Endothelial cell of umbilical vein (primary cell): Measurements from ENCODE around the gene SLC39A12. TPM values are rescaled to one million over a fixed set of nuclear protein-coding genes. Genes with fewer than 3 reads are reported as not detected.

ENCODE experiments used
- BruUV-seq: library from RNA; stranded (reverse); fragments of 400-500 nt; replicated peaks from 2 replicates; lab custom pipeline; 2021; lab: Mats Ljungman, UMichigan
- CTCF ChIA-PET: fragments of 300-600, 350-600 bp; sonication (Branson Sonifier 250); formaldehyde crosslinking; loops from one replicate; lab custom pipeline; 2021; ENCODE audit warnings: antibody characterized with exemption, inconsistent platforms; lab: Charles Lee
- POLR2A ChIA-PET: fragments of 300-600, 350-600 bp; sonication (Branson Sonifier 250); formaldehyde crosslinking; loops from one replicate; lab custom pipeline; 2021; ENCODE audit warnings: antibody characterized with exemption, inconsistent platforms; lab: Charles Lee
- DNase-seq: peaks from one replicate; pipeline ENCODE4 v3.0.0-alpha.2; 2011; ENCODE audit warnings: low read depth, low spot score
- FAIRE-seq: peaks from 2 replicates; lab custom pipeline; 2011; peaks lifted over from hg19 to GRCh38; lab: Jason Lieb, UNC
- H2AFZ ChIP-seq: 2 replicates; pipeline ENCODE4 v1.6.0; 2012; ENCODE audit warnings: low read depth, low read length, control low read depth, inconsistent platforms
- H3K27ac ChIP-seq: 2 replicates; pipeline ENCODE4 v1.5.1; 2011; ENCODE audit warnings: low read depth, mild to moderate bottlenecking, control low read depth, low read length, moderate library complexity; ENCODE audit not compliant: insufficient read depth
- H3K27me3 ChIP-seq, 2 experiments: 2 replicates each; pipeline versions ENCODE4 v1.6.0 to v1.6.1; 2011; ENCODE audit warnings: low read length in 2 of 2, mixed read lengths in 1 of 2; ENCODE audit not compliant: control insufficient read depth in 2 of 2, insufficient read depth in 2 of 2
- H3K36me3 ChIP-seq, 2 experiments: 2 replicates in 1 of 2; 3 replicates in 1 of 2; pipeline ENCODE4 v1.5.1; 2011; ENCODE audit warnings: low read length in 2 of 2, mild to moderate bottlenecking in 1 of 2, moderate library complexity in 1 of 2; ENCODE audit not compliant: control insufficient read depth in 2 of 2, insufficient read depth in 2 of 2; ENCODE audit errors: extremely low read depth in 1 of 2
- H3K4me1 ChIP-seq: 3 replicates; pipeline ENCODE4 v1.5.1; 2011; ENCODE audit warnings: mild to moderate bottlenecking, low read length; ENCODE audit not compliant: control insufficient read depth, insufficient read depth; ENCODE audit errors: extremely low read depth
- H3K4me2 ChIP-seq: 2 replicates; pipeline ENCODE4 v1.6.1; 2011; ENCODE audit warnings: low read length, control low read depth, mixed read lengths; ENCODE audit not compliant: insufficient read depth
- H3K4me3 ChIP-seq, 3 experiments: fragments of 200-600 bp in 1 of 3; sonication (generic), shearing (Covaris generic) in 1 of 3; replicated peaks in 1 of 3; 2 replicates each; pipeline ENCODE4 v1.5.1; 2011 to 2016; ENCODE audit warnings: control low read depth in 3 of 3, low read length in 3 of 3, mild to moderate bottlenecking in 2 of 3, inconsistent platforms in 1 of 3, low read depth in 1 of 3, moderate library complexity in 1 of 3; ENCODE audit not compliant: insufficient read depth in 1 of 3
- H3K79me2 ChIP-seq: 2 replicates; pipeline ENCODE4 v1.6.0; 2012; ENCODE audit warnings: low read length, inconsistent platforms; ENCODE audit not compliant: control insufficient read depth, insufficient read depth
- H3K9ac ChIP-seq: replicated peaks from 2 replicates; pipeline ENCODE3; 2011; ENCODE audit warnings: low read length, control low read depth; ENCODE audit not compliant: insufficient read depth; ENCODE audit errors: extremely low read depth
- H3K9me1 ChIP-seq: replicated peaks from 3 replicates; pipeline ENCODE4 v1.6.0; 2011; ENCODE audit warnings: mild to moderate bottlenecking, low read length; ENCODE audit not compliant: control insufficient read depth, insufficient read depth; ENCODE audit errors: extremely low read depth
- H3K9me3 ChIP-seq: replicated peaks from 2 replicates; pipeline ENCODE4 v1.5.1; 2012; ENCODE audit warnings: low read length, inconsistent platforms; ENCODE audit not compliant: control insufficient read depth, insufficient read depth
- H4K20me1 ChIP-seq: replicated peaks from 2 replicates; pipeline ENCODE3; 2011; ENCODE audit warnings: mild to moderate bottlenecking, low read length; ENCODE audit not compliant: control insufficient read depth, insufficient read depth; ENCODE audit errors: extremely low read depth
- CTCF ChIP-seq, 2 donors: IDR thresholded peaks; 1 replicate in 1 of 2; 2 replicates in 1 of 2; pipeline ENCODE4 v1.5.1; 2011; ENCODE audit warnings: low read length in 2 of 2, mild to moderate bottlenecking in 2 of 2, moderate library complexity in 2 of 2, control low read depth in 1 of 2, inconsistent platforms in 1 of 2, low read depth in 1 of 2; ENCODE audit not compliant: insufficient read depth in 1 of 2; ENCODE audit errors: extremely low read depth in 1 of 2
- EZH2 ChIP-seq: IDR thresholded peaks from 2 replicates; pipeline ENCODE4 v1.6.1; 2012; ENCODE audit warnings: borderline replicate concordance, low read depth, mild to moderate bottlenecking, moderate library complexity, low read length, inconsistent platforms; ENCODE audit not compliant: severe bottlenecking
- FOS ChIP-seq: IDR thresholded peaks from 2 replicates; pipeline ENCODE4 v1.6.1; 2011; ENCODE audit warnings: mild to moderate bottlenecking, low read length, moderate library complexity, borderline replicate concordance; ENCODE audit not compliant: insufficient read depth
- GATA2 ChIP-seq: IDR thresholded peaks from 2 replicates; pipeline ENCODE4 v1.7.0; 2011; ENCODE audit warnings: low read depth, mild to moderate bottlenecking, moderate library complexity, mixed read lengths, low read length; ENCODE audit not compliant: insufficient read length, insufficient read depth
- JUN ChIP-seq: IDR thresholded peaks from 2 replicates; pipeline ENCODE4 v1.6.1; 2011; ENCODE audit warnings: borderline replicate concordance, low read depth; ENCODE audit not compliant: insufficient read length, insufficient read depth
- MYC ChIP-seq: IDR thresholded peaks from one replicate; pipeline ENCODE4 v1.6.1; 2011; ENCODE audit warnings: mild to moderate bottlenecking, low read depth, low read length
- POLR2A ChIP-seq: IDR thresholded peaks from 2 replicates; pipeline ENCODE4 v1.6.1; 2012; ENCODE audit warnings: low read depth, mild to moderate bottlenecking, control low read depth, low read length
- POLR2AphosphoS5 ChIP-seq: IDR thresholded peaks from 2 replicates; pipeline ENCODE4 v1.6.1; 2012; ENCODE audit warnings: low read depth, mild to moderate bottlenecking, control low read depth, low read length, moderate library complexity; ENCODE audit not compliant: insufficient read depth
- dilution Hi-C: fragments of 300-500 bp; cut with MboI; formaldehyde crosslinking; loops from one replicate; pipeline ENCODE4 v1.15.0; 2019; ENCODE audit warnings: low sequenced_read_pairs; ENCODE audit not compliant: extremely low pct_ligation_motif_present
- intact Hi-C: fragments of 100-400 bp; cut with micrococcal nuclease; formaldehyde crosslinking; loops from one replicate; pipeline ENCODE4 v1.10.0; 2022
- polyA plus RNA-seq, 4 experiments: library from polyadenylated mRNA; depleted of rRNA in 3 of 4; stranded (reverse) in 3 of 4; unstranded in 1 of 4; fragments of >200 nt; gene quantifications; 2 replicates each; pipeline versions ENCODE4 v1.2.1 to v1.2.3, GENCODE V29; 2011 to 2012; ENCODE audit warnings: missing spikeins in 1 of 4
- total RNA-seq: library from RNA; stranded (reverse); gene quantifications from 2 replicates; pipeline ENCODE4 v1.2.3, GENCODE V29; 2021
- TF ChIP-seq, protein P1 (sequence below): IDR thresholded peaks from 2 replicates; pipeline ENCODE4 v1.6.1; 2011; ENCODE audit not compliant: insufficient read depth, insufficient read length

Gene SLC39A12
- total and polyA plus RNA-seq, 2 donors (not counting 3 experiments of a cell fraction or from before 2014, with no cell fraction given): not detected

- no peak overlapping the region for H3K9ac ChIP-seq
Observed at GRCh38 chr10:17974505-17974904, 22.8 kb downstream of the SLC39A12 start.

DNA sequence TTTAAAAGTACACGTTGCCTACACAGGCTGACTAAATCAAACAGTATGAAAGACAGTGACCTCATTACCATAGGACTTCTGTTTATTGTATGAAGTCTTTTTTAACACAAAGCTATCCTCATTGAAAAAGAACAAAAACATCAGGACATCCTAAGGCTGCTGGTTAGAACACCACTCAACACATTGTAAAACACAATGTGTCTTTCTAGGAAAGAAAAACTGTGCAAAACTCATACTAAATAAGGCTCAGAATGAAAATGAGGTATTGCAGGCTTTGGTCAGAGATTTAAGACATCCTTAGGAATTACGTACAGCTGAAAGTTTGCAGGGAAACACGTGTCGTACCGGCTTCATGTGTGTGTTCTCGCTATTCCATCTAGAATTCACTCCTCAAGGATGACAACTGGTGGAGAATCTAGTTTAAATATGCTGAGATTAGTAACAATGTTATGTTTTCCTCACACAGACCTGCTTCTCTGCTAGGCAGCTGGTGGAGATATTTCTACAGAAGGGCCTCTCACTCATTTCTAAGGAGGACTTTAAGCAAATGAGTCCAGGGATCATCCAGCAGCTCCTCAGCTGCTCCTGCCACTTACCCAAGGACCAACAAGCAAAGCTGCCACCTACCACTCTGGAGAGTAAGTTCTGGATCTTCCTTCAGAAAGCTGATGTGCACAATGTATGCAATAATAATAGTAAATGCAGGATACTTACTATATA lies 29.3 kb downstream of the SLC39A12 start:
- FAIRE-seq: no peak

More at GRCh38 chr10:17974505-17974904, 22.8 kb downstream of the SLC39A12 start:
- Histone ChIP-seq H3K4me2 (no peak overlapping the region), H3K9me3 (no peaks in the 10 kb centered on the region), H3K4me1 (no peaks in the 10 kb centered on the region), H3K79me2 (no peaks in the 10 kb centered on the region), H3K4me3 (no peak overlapping the region), H3K9me1 (no peaks in the 10 kb centered on the region), H3K36me3 (no peaks in the 10 kb centered on the region), H4K20me1 (no peaks in the 10 kb centered on the region), H3K27ac (no peak overlapping the region), H3K27me3 (no peaks in the 10 kb centered on the region), H2AFZ (no peak overlapping the region)
- BruUV-seq: no TSS peak
- no peak for DNase-seq
- FAIRE-seq: no peak
- TF ChIP-seq POLR2AphosphoS5: no peak
- TF ChIP-seq EZH2: no peak
- intact Hi-C loops: no loop called here
- ChIA-PET POLR2A (no interaction called here), CTCF (no interaction called here)
- dilution Hi-C loops: no loop called here

More for the DNA sequence above, 29.3 kb downstream of the SLC39A12 start:
- dilution Hi-C loops: no loop called here
- intact Hi-C loops: no loop called here
- Histone ChIP-seq H3K79me2 (no peaks in the 10 kb centered on the region), H3K9me3 (no peaks in the 10 kb centered on the region), H3K27me3 (no peaks in the 10 kb centered on the region), H2AFZ (no peak overlapping the region), H3K36me3 (no peaks in the 10 kb centered on the region), H3K4me2 (no peak overlapping the region), H4K20me1 (no peaks in the 10 kb centered on the region), H3K9me1 (no peaks in the 10 kb centered on the region), H3K27ac (no peak overlapping the region), H3K4me1 (no peaks in the 10 kb centered on the region), H3K9ac (no peak overlapping the region), H3K4me3 (no peak overlapping the region)
- DNase-seq: no peak
- POLR2A ChIA-PET: no interaction called here
- TF ChIP-seq, protein P1, sequence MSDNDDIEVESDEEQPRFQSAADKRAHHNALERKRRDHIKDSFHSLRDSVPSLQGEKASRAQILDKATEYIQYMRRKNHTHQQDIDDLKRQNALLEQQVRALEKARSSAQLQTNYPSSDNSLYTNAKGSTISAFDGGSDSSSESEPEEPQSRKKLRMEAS: no peak
- no peak for TF ChIP-seq FOS
- no peak for TF ChIP-seq POLR2AphosphoS5
- no peak for TF ChIP-seq EZH2
- no peak for TF ChIP-seq GATA2
- no peak for TF ChIP-seq POLR2A
- TF ChIP-seq JUN: no peak
- no peak for TF ChIP-seq CTCF (IDR thresholded peaks at IDR 0.05; ENCODE audit: extremely low read depth in 1 of 2, insufficient read depth in 1 of 2, low read depth in 1 of 2, low read length in 2 of 2)
- TF ChIP-seq MYC: no peak
- CTCF ChIA-PET: interaction anchor here (1.2 kb wide), 1 partner anchor 15 kb away, joined by 3 read pairs; no protein-coding TSS in a partner anchor
- BruUV-seq: no TSS peak
